Measurements from ENCODE around the gene SERINC3.

Gene SERINC3

GRCh38 chr20:44461142-44461802, 60.6 kb downstream of the SERINC3 start:
- DNase-seq: no peak

- DNase-seq: no peak
These were observed 61.1 kb downstream of the SERINC3 start for GRCh38 chr20:44460795-44461141.

- DNase-seq: no peak
These were observed 62.6 kb downstream of the SERINC3 start for GRCh38 chr20:44459271-44459670.

- DNase-seq: no peak
These were observed 64.9 kb downstream of the SERINC3 start for GRCh38 chr20:44457016-44457415.

GRCh38 chr20:44456611-44457010, 65.3 kb downstream of the SERINC3 start:
- DNase-seq: no peak

GRCh38 chr20:44455126-44455525, 66.7 kb downstream of the SERINC3 start:
- DNase-seq: no peak

- DNase-seq: no peak
These were observed 67.4 kb downstream of the SERINC3 start for GRCh38 chr20:44454306-44454963.

GRCh38 chr20:44450903-44451450, 70.9 kb downstream of the SERINC3 start:
- no peak for DNase-seq

GRCh38 chr20:44450281-44450889, 71.5 kb downstream of the SERINC3 start:
- no peak for DNase-seq

GRCh38 chr20:44449864-44450263, 72.0 kb downstream of the SERINC3 start:
- DNase-seq: no peak

GRCh38 chr20:44448753-44449546, 72.9 kb downstream of the SERINC3 start:
- DNase-seq: no peak

GRCh38 chr20:44447827-44448419, 73.9 kb downstream of the SERINC3 start:
- DNase-seq: no peak
